WTC11 (cell line): ENCODE measurements around the gene RETN.

Experiments used
- CREB1 ChIP-seq: sonication (generic); formaldehyde crosslinking; IDR thresholded peaks from 2 replicates; pipeline ENCODE4 v1.8.0; 2023; ENCODE audit warnings: mild to moderate bottlenecking, missing genetic modification reagents
- CTCF ChIP-seq: fragments of 200-600 bp; IDR thresholded peaks from 2 replicates; pipeline ENCODE4 v1.8.0; 2022; ENCODE audit warnings: antibody characterized with exemption
- JUN ChIP-seq: sonication (generic); formaldehyde crosslinking; IDR thresholded peaks from 2 replicates; pipeline ENCODE4 v1.8.0; 2023; ENCODE audit warnings: mild to moderate bottlenecking, missing genetic modification reagents
- ZBTB21 ChIP-seq: sonication (generic); formaldehyde crosslinking; IDR thresholded peaks from 2 replicates; pipeline ENCODE4 v1.8.1; 2023; ENCODE audit warnings: mild to moderate bottlenecking, missing genetic modification reagents, borderline replicate concordance

GRCh38 chr19:7670790-7671189, 1.9 kb downstream of the RETN start:
- TF ChIP-seq ZBTB21 (CRISPR knock-in tag): no peak
- no peak for TF ChIP-seq CREB1 (CRISPR knock-in tag)
- no peak for TF ChIP-seq JUN
- TF ChIP-seq CTCF: no peak
